ENCODE results near the gene SERPINB13. TPM values are rescaled to one million over a fixed set of nuclear protein-coding genes. Genes with fewer than 3 reads are reported as not detected.

Gene SERPINB13, protein sequence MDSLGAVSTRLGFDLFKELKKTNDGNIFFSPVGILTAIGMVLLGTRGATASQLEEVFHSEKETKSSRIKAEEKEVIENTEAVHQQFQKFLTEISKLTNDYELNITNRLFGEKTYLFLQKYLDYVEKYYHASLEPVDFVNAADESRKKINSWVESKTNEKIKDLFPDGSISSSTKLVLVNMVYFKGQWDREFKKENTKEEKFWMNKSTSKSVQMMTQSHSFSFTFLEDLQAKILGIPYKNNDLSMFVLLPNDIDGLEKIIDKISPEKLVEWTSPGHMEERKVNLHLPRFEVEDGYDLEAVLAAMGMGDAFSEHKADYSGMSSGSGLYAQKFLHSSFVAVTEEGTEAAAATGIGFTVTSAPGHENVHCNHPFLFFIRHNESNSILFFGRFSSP
- not detected in 2 replicates for total RNA-seq

DNA sequence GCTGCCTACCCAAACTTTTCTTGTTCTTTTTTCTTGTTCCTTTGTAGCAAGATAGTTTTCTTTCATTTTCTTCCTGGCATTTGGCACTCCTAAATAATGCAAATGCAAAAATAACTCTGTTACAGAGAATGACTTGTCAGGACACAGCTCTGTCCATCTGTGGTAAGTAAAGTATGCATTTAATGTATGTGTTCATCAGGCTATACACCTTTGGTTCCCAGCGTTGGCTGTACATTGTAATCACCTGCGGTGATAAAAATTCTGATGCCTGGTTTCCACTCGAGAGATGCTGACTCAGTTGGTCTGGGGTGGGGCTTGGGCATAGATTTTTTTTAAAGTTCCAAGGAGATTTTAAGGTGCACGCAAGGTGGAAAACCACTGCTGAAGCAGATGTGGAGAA is at the start of gene SERPINB13:
Gene SERPINB13, plus strand, starts transcription at position 378 of the 400 bp plus-strand sequence. CDS start 1,325 bp downstream, outside the sequence.

DNA sequence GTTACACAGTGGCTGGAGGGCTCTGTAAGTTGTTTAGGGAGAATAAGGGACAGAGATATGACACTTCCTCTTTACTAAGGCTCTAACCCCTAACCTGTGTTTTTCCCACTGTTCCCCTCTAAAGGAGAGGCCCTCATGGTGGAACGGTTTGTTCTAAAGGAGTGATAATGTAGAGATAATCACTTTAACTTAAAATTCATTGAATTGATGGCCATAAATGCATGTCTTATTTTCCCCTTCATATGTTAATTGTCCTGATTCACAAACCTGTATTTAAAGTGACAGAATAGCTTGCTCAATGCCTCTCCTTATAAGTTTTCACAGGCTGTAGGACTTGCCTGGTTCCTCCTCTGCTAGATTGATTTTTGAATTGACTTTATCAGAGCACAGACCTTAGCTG is 45.1 kb upstream of the SERPINB13 start, which contains the start of gene SERPINB12:
Gene SERPINB12, plus strand, starts transcription at position 301 of the 400 bp plus-strand sequence. CDS start 13,791 bp downstream, outside the sequence.

DNA sequence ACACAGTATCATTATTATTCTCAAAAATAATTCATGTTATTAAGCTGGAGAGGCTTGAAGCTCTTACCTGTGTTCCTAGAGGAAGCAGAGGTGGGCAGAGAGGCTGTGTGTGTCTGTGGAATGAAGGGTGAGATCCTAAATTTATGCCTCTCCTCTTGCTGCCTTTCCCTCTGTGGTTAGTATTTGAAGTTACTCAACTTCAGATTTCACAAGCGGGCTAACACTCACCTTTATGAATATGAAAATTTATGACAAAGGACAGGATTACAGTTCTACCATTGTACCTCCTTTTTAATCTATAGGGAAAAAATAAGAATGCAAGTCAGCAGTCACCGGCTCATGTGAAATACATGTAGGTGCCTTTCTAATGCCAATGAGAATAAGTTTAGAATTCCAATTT is 57.0 kb downstream of the SERPINB13 start, which contains the start of gene SERPINB4:
Gene SERPINB4, minus strand, starts transcription at position 115 of the 400 bp plus-strand sequence. CDS start 679 bp downstream, outside the sequence.

Other genes starting within 250 kb of the SERPINB13 start
- 49.7 and 70.7 TPM in 2 replicates for gene KDSR, start 220.1 kb upstream of the SERPINB13 start, total RNA-seq
- 51.6 and 52.9 TPM in 2 replicates for gene VPS4B, start 164.9 kb upstream of the SERPINB13 start, total RNA-seq
- not detected in 2 replicates for gene SERPINB5, start 110.4 kb upstream of the SERPINB13 start, total RNA-seq
- not detected in 2 replicates for gene SERPINB12, start 45.0 kb upstream of the SERPINB13 start, total RNA-seq
- not detected in 2 replicates for gene SERPINB4, start 56.9 kb downstream of the SERPINB13 start, total RNA-seq
- not detected in 2 replicates for gene SERPINB3, start 74.5 kb downstream of the SERPINB13 start, total RNA-seq
- not detected in 2 replicates for gene SERPINB11, start 115.6 kb downstream of the SERPINB13 start, total RNA-seq
- 79.4 and 136 TPM in 2 replicates for gene SERPINB7, start 188.1 kb downstream of the SERPINB13 start, total RNA-seq

All from uterine smooth muscle cell (primary cell).